Activated CD8-positive, alpha-beta memory T cell treated with anti-CD3 and anti-CD28 coated beads for 24 hours (primary cell): ENCODE data around the gene SMIM29.
"Not testable (repeated sequence)": the region's sequence is repeated elsewhere in the genome, so short reads cannot be mapped to it uniquely, and the experiment has no call there.

Source experiments
- DNase-seq: peaks from one replicate; pipeline ENCODE4 v3.0.0-alpha.2; 2020

SMIM29 gene

GRCh38 chr6:34248727-34249468 lies at the start of gene SMIM29:
SMIM29 (minus strand) TSS chr6:34249006; CDS start chr6:34247791, 1,215 bp downstream.
- DNase-seq = peak; percentile 100

- no peak for DNase-seq
These were observed 46.9 kb upstream of the SMIM29 start for GRCh38 chr6:34295721-34296120.

GRCh38 chr6:34292954-34293353 lies 44.1 kb upstream of the SMIM29 start:
- DNase-seq = no peak

- DNase-seq = no peak
These were observed 40.3 kb upstream of the SMIM29 start for GRCh38 chr6:34289137-34289536.

- no peak for DNase-seq
These were observed 39.8 kb upstream of the SMIM29 start for GRCh38 chr6:34288581-34288980.

- DNase-seq = no peak
These were observed 36.8 kb upstream of the SMIM29 start for GRCh38 chr6:34285448-34286164.

GRCh38 chr6:34284563-34285447 lies 36.0 kb upstream of the SMIM29 start:
- DNase-seq = no peak

- no peak for DNase-seq
These were observed 33.0 kb upstream of the SMIM29 start for GRCh38 chr6:34281702-34282334.

GRCh38 chr6:34280216-34280615 lies 31.4 kb upstream of the SMIM29 start:
- DNase-seq = no peak

- no peak for DNase-seq
These were observed 30.0 kb upstream of the SMIM29 start for GRCh38 chr6:34278833-34279232.

GRCh38 chr6:34277763-34278112 lies 28.9 kb upstream of the SMIM29 start:
- DNase-seq = no peak

GRCh38 chr6:34276881-34277762 lies 28.3 kb upstream of the SMIM29 start:
- DNase-seq = no peak

- no peak for DNase-seq
These were observed 27.4 kb upstream of the SMIM29 start for GRCh38 chr6:34276191-34276590.

- DNase-seq = no peak
These were observed 26.5 kb upstream of the SMIM29 start for GRCh38 chr6:34275128-34275804.

GRCh38 chr6:34274129-34274528 lies 25.3 kb upstream of the SMIM29 start:
- DNase-seq = no peak

- no peak for DNase-seq
These were observed 24.5 kb upstream of the SMIM29 start for GRCh38 chr6:34273242-34273805.

- DNase-seq = no peak
These were observed 23.5 kb upstream of the SMIM29 start for GRCh38 chr6:34272013-34272926.

GRCh38 chr6:34269658-34270341 lies 21.0 kb upstream of the SMIM29 start:
- DNase-seq = not testable (repeated sequence)

GRCh38 chr6:34269132-34269531 lies 20.3 kb upstream of the SMIM29 start:
- DNase-seq = not testable (repeated sequence)
